HTR-8/SVneo (cell line): ENCODE measurements around the gene CACNA2D4.
A peak's percentile ranks its signal among the peaks of the same experiment; 100 is the strongest.

Experiments used
- DNase-seq: peaks from one replicate; pipeline ENCODE4 v3.0.0; 2011; ENCODE audit warnings: low spot score, mixed read lengths; ENCODE audit not compliant: insufficient read length
- FAIRE-seq: peaks from 2 replicates; lab custom pipeline; 2011; peaks lifted over from hg19 to GRCh38; lab: Jason Lieb, UNC

CACNA2D4 gene

DNA sequence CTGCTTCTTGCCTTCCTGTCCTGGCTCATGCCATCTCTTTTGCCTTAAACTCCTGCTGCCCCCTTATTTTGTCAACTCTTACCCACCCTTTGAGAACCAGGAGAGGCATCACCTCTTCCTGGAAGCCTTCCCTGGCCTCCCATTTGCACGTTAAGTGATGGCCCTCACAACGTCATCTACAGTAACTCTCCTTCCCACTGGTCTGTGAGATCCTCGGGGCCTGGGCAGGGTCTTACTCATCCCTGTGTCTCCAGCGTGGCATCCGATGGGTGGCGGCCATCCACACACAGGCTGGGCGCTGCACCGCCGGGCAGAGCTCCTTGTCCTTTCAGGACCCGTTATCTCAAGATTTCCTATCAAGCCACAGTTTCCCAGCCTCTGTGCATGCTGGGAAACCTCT lies 16.8 kb upstream of the CACNA2D4 start:
- DNase-seq, result no peak
- FAIRE-seq, result peak; percentile 4

DNA sequence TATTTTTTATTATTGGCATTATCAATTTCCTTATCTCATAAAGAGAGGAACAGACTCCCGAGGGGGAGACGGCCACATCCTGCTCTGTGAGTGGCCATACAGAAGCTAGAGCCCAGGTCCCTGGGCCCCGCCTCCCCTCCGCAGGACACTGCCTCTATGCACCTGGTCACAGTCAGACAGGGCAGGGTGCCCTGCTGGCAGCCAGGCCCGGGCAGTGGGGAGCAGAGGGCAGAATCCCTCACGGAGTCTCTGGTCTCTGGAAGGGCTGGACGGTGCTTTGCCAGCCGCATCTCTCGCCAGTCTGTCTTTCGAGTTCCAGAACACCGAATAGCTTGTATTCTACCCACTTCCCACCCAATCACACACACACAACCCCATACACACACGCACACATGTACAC lies 16.4 kb upstream of the CACNA2D4 start:
- peak; percentile 67 for FAIRE-seq
- no peak for DNase-seq

DNA sequence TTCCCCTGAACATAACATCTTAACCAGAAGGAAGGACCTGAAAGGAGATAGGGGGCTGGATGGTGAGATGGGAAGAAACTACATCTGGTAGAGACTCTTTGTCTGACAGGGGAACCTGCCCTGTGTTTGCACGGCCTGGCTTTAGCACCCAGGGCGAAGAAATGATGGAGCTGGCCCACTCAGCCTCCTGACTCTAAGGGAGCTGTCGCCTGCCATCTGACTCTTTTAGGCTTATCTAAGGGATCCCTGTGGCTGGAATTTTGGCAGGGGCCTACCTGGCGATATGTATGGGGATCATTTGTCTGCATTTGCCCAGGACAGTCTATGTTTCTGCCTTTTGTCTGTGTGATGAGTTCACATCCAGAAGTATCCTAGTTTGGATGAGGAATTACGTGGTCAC lies 15.6 kb upstream of the CACNA2D4 start:
- FAIRE-seq (no peak), DNase-seq (no peak)

DNA sequence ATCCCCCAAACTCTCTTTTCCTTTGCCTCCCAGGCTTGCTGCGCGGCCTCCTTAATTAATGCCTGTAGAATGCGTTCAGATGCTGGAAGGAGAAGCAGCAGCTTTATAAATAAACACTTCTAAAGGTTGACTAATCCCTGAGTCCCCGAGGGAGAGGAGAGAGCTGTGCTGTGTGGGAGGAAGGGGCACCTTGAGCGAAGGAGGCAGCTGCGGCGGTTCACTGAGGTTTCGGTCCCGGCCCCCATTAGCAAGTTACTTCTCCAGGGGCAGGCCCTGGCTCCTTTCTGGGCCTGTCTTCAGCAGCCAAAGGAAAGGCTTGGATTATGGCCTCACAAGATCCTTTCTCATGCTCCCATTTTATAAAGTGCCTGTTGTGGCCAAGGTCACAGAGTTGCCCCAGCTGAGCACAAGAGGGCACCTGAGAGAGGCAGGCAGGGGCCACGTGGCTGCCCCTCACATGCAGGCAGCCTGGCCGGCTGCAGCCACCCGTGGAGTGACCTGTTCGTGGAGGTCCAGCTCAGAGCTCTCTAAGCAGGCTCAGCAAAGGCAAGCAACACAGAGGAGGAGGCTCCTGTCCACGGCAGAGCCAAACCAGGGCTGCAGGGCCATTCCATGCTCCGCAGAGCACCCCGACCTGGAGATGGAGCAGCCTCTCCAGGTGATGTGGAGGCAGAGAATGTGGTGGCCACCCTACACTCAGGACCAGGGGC lies 15.0 kb upstream of the CACNA2D4 start:
- DNase-seq (no peak), FAIRE-seq (no peak)

DNA sequence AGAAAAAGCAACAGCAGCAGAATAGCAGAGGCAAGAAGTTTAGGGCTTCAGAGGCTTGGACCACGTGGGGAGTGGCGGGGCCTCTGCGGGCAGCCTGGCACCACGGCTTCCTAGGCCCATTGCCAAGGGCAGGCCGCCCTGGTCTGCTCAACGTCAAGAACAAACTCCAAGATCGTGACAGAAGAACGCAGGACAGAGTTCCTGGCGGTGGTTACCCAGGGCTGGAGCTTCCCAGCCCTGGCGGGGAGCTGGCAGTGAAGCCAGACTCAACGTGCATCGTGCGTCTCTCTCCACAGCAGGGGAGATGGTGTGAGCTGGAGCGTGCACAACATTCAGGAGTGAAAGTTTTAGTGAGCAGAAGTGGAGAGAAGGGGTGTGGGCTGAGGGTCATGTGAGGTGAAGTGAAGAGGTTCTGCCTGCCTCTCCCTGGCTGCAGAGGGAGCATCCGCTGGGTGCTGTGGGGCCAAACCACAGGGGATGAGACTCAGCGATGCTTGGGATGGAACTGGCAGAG lies 13.9 kb upstream of the CACNA2D4 start:
- no peak for DNase-seq

DNA sequence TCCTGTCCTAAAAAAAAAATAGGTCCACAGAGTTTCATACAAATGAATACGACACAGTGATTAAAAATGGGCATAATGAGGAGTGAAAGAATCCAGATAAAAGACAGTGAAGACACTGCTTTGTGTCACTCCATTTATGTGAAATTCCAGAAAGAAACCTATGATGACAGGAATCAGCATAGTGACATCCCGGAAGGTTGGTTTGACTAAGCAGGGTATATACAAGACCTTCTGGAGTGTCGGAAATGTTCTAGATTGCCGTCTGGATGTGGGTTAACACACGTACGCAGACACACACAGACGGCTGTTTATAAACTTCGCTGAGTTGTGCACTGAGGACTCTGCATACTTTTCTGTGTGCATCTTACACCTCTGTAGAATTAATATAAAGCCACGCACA lies 13.2 kb upstream of the CACNA2D4 start:
- peak; percentile 44 for FAIRE-seq
- DNase-seq, result no peak

More for the DNA sequence above, 13.9 kb upstream of the CACNA2D4 start:
- FAIRE-seq, result no peak

DNA sequence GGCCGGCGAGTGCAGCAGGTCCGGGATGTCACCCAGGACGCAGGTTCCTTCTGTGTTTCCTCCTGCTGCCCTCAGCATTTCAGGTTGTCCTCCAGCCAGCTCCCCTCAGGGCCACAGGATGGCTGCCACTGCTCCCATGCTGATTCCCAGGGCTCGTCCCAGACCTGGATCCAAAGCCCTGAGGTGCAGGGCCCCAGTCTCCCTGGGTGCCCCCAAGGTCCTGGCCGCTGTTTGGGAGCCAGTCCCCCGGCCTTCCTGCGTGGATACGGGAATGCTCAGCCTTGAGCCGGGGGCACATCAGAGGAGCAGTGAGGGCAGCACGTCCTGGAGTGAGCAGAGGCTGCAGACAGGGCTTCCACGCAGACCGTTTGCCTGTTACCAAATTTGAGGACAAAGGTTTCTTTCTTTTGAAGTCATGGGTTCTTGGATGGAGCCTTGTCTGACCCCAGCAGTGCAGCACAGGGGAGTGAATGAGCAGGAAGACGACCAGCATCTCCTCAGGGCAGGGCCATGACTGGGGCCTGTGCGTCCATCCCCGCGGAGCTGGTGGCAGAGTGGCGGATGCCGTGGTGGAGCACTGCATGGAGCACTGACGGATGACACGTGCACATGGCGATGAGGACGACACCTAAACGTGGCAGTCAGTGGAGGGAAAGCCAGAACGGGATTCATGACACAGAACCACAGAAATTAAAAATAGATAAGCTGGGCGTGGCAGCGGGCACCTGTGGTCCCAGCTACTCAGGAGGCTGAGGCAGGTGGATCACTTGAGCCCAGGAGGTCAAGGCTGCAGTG lies 12.5 kb upstream of the CACNA2D4 start:
- FAIRE-seq (peak; percentile 33), DNase-seq (no peak)

DNA sequence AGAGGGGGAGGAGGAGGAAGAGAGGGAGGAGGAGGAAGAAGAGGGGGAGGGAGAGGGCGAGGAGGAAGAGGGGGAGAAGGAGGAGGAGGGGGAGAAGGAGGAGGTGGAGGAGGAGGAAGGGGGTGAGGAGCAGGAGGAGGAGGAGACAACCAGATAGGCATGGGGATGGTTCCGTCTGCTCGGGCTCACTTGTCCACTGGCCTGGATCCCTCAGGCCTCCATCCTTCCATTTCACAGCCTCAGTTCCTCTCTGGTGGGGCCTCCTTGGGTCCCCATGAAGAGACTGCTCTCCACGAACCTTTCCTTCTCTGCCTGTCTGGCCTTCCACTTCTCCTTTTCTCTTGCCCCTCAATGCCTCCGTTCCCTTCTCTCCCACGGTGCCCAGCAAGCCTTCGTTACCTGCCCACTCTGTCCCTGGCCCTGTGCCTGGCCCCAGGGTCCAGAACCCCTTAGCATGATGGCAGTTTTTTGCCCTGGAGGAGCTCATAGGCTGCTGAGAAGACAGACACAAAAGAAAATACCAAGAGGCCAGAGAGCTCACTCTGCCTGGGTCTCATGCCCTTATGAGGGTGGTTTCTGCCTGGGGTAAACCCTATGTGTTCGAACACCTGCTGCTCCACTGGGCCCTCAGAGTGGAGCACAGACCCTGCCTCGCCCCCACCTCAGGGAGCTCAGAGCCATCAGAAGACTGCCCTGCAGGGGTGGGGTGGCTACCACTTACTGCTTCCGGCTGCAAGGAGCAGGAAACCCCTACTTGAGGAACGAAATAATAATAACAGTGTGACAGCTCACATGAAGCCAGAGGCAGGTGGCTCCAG lies 11.7 kb upstream of the CACNA2D4 start:
- FAIRE-seq (peak; percentile 23), DNase-seq (no peak)

DNA sequence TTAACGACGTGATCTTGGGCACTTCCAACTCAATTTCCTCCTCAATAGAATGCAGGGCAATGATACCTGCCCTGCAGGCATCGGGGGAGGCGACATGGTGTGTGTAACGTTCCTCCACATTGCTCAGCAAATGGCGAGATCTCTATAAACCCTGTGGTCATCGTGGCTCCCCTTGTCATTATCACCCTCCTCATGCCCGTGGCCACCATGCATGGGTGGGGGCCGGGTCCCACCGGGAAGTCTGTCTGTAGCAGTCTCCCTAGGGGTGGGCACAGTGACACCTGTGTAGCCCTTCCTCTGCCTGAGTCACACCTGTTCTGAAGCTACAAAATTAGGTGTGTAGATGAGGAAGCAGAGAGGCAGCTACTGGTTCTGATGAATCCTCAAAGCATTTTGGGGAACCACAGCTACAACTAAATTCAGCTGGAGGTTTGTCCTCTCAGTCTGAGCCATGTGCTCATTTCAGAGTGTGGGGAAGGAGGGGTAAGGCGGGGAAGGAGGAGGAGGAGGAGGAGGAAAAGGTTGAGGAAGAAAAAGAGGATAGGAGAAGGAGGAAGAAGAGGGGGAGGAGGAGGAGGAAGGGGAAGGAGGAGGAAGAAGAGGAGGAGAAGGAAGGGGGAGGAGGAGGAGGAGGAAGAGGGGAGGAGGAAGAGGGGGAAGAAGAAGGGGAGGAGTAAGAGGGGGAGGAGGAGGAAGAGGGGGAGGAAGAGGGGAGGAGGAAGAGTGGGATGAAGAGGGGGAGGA lies 11.0 kb upstream of the CACNA2D4 start:
- DNase-seq (no peak), FAIRE-seq (peak; percentile 55)

DNA sequence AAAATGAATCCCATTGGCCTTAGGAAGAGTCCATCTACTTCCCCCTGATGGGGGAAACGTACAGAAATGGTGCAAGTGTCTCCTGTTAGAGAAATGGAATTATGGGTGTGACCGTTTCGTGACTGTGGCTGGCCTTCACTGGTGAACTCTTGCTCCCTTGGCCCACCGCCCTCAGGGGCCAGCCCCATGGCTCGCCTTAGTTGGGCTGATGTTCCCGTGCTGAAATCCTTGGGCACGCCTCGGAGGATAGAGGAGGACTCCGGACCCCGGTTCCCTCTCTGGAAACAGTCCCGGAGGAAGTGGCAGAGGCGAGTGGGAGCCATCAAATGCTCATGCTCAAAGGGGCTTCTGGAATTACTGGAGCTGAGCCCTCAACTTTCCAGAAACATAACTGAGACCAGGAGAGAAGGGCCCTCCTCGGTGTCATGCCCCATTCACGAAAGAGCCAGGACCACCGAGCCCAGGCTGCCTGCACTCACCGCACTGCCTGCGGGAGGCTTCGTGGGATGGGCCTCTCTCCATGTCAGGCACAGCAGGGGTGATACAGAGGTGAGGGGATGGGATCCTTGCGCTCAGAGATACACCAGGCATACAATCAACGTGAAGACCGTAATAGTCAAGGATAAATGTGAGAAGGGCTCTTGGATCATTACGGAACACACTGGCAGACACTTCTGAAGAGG lies 10.1 kb upstream of the CACNA2D4 start:
- DNase-seq (no peak), FAIRE-seq (no peak)

DNA sequence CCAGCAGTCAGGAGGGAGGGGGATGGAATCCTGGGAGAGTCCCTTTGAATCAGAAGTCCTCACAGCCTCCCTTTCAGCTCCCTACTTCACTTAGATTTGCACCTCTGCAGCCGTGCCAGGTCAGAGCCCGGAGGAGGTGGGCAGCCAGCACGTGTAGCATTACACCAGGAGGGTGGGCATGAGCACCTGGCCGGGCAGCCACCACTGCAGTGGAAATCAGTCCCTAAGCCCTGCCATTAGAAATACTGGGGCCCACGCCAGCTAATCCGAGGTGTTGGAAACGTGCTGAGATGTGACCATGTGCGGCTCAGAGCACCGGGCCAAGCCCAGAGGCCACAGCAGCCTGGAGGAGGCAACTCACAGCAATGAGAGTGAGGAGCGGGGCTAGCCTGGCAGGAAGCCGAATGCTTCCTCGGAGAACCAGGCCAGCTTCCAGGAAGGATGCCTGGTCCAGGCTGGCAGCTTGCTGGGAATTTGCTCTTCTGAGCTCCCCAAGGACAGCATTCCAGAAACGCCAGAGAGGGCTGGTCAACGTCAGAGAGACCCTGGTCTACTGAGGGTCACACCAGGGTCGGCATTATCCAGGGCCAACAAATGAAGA lies 9.4 kb upstream of the CACNA2D4 start:
- no peak for DNase-seq
- FAIRE-seq, result peak; percentile 57

DNA sequence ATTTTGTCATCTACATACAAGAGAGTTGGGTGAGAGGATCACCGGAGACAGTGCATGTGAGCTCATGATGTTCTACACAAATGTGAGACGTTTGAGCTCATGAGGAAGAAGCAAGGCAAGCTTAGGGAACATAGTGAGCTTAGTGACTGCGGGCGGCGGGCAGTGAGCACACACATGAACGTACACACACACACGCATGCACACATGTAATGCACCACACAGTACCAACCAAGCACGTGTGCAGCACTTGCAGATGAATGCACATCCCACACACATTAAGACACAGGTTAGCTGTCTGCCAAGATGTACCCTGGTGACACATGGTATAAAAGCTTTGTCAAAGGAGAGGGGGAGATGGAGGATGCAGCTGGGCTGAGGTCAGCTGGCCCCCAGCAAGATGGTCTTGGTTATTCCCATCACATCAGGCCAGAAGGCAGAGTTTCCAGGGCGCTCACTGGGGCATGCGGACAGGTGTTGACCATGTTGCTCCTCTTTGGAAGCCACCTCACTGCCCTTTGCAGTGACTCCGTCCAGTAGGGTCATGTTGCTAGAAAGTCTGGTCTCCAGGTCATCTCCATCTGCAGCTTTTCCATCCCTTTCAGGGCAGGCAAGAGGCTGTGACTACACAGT lies 8.7 kb upstream of the CACNA2D4 start:
- peak; percentile 91 for FAIRE-seq

DNA sequence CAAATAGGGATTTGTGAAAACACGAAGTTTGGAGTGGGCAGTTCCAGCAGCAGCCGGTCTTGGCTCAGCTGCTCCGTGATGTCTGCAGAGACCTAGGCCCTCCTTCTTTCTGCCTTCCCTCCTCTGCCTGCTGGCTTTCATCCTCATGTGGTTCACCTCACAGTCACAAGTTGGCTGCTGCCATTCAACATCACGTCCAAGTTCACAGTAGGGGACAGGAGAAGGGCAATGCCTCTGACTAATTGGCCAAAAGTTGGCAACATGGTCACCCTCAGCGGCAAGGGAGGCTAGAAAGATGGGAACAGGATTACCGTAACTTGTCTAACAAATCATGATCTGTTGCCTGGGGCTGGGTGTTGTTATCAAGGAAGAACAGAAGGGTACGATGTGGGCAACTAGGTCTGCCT lies 7.8 kb upstream of the CACNA2D4 start:
- DNase-seq (no peak), FAIRE-seq (peak; percentile 92)

More for the DNA sequence above, 8.7 kb upstream of the CACNA2D4 start:
- DNase-seq, result no peak

DNA sequence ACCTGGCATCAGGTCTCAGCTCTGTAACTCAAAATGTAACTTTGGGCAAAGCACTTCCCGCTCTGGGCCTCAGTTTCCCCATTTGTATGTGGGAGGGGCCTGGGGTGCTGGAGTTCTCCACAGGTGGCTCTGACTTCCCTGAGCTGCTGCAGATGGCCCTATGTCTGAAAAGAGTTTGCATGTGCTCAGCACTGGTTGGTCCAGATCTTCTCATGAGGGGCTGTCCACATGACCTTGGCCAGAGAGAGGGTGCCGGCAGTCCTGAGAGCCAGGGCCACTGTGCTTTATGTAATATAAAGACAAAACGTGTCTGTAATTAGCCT lies 7.2 kb upstream of the CACNA2D4 start:
- no peak for FAIRE-seq
- no peak for DNase-seq

DNA sequence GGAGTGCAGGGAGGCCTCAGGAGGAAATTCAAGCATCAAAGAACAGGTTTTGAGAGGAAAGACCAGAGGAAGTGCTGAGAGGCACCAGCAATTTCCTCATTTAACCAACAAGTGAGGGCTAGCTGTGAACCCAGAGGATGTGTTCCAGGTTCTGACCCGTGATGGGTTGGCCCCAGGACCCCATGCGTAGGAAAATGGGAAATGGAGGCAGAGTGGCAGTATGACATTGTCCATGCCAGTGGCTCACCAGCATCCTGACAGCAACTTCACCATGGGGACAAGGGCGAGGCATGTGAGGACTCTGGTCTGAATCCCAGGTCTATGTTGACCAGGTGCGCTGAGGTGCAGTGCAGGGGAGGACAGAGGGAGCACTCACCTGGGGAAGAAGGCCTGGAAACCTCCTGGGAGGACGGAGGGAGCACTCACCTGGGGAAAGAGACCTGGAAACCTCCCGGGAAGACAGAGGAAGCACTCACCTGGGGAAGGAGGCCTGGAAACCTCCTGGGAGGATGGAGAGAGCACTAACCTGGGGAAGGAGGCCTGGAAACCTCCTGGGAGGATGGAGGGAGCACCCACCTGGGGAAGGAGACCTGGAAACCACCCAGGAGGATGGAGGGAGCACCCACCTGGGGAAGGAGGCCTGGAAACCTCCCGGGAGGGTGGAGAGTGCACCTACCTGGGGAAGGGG lies 6.7 kb upstream of the CACNA2D4 start:
- FAIRE-seq, result peak; percentile 80
- DNase-seq, result no peak

DNA sequence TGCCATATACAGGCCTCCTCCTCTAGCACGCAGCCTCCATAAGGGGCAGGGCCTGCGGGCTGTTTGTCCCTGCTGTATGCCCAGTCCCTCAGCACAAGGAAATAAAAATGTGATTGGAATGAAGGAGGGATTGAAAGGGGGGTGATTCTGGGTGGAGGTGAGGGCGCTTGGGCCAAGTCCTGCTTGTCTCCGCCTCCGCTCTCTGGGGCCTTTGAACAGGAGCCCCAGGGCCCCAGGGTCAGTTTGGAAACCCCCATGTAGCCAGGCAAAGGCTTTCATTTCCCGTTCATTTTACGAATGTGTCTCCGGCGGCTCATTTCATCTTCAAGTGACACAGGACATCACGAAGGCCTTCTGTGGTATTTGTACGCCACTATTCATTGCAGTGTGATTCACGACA lies 4.5 kb upstream of the CACNA2D4 start:
- FAIRE-seq (no peak), DNase-seq (no peak)

DNA sequence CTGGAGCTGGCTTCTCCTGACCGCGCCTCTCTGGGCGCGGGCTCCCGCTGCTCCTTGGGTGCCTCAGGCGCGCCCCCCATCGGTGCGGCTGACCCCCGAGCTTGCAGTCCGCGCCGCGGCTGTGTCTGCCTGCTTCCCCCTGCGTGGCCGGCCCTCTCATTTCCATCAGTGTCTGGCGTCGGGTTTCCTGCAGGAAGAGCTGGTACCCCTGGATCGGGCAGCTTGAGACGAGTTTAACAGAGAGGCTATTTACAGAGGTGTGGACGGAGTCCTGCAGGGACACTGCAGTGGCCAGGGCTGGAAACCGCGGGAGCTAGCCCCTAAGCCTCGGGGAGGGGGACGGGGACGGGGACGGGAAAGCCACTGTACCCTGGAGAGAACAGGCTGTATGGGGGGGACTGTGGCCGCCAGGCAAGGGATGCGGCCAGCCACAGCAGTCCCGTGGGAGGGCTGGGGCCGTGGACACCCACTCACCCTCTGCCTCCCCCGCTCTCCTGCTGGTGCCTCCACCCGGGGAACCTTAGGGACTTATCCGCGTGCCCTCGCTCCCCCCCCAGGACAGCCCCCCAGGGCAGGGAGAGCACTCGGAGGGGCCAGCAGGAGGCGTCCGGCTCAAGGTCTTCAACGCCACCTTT lies 3.7 kb upstream of the CACNA2D4 start:
- no peak for FAIRE-seq

DNA sequence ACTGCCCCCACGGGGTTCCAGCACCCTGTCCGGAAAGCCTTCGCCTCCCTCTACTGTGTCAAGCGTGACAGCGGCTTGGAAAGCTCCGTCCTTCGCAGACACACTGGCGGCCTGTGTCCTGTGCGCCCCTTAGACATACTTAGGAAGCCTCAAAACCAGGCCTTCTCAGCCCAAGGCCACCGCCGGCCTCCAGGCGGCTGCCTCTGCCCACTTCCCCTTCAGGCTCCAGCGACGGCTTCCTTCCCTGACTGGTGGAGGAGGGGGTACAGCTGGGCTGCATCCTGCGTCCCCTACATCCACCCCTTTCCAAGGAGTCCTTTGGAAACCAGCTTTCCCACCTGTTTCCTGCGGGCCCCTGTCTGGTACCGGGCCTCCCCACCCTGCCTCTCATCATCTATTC lies 2.5 kb upstream of the CACNA2D4 start:
- no peak for FAIRE-seq

More for the DNA sequence above, 3.7 kb upstream of the CACNA2D4 start:
- DNase-seq, result no peak

More for the DNA sequence above, 2.5 kb upstream of the CACNA2D4 start:
- no peak for DNase-seq
